ENCODE data around the gene GRK5.
A peak's percentile ranks its signal among the peaks of the same experiment; 100 is the strongest.

GRK5 gene

GRCh38 chr10:119201233-119201632, 6.1 kb upstream of the GRK5 start:
- no peak overlapping the region for H3K27ac ChIP-seq
- TF ChIP-seq, protein P1, sequence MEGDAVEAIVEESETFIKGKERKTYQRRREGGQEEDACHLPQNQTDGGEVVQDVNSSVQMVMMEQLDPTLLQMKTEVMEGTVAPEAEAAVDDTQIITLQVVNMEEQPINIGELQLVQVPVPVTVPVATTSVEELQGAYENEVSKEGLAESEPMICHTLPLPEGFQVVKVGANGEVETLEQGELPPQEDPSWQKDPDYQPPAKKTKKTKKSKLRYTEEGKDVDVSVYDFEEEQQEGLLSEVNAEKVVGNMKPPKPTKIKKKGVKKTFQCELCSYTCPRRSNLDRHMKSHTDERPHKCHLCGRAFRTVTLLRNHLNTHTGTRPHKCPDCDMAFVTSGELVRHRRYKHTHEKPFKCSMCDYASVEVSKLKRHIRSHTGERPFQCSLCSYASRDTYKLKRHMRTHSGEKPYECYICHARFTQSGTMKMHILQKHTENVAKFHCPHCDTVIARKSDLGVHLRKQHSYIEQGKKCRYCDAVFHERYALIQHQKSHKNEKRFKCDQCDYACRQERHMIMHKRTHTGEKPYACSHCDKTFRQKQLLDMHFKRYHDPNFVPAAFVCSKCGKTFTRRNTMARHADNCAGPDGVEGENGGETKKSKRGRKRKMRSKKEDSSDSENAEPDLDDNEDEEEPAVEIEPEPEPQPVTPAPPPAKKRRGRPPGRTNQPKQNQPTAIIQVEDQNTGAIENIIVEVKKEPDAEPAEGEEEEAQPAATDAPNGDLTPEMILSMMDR (conservative IDR thresholded peaks at IDR 0.05), result no peak

GRCh38 chr10:119203006-119203405, 4.4 kb upstream of the GRK5 start:
- TF ChIP-seq, protein P1 (conservative IDR thresholded peaks at IDR 0.05), result no peak
- H3K27ac ChIP-seq, result no peak overlapping the region

- peak overlapping the region; percentile 91 for H3K27ac ChIP-seq
- TF ChIP-seq, protein P1 (conservative IDR thresholded peaks at IDR 0.05), result no peak
These were observed 1.3 kb upstream of the GRK5 start for GRCh38 chr10:119205894-119206602.

DNA sequence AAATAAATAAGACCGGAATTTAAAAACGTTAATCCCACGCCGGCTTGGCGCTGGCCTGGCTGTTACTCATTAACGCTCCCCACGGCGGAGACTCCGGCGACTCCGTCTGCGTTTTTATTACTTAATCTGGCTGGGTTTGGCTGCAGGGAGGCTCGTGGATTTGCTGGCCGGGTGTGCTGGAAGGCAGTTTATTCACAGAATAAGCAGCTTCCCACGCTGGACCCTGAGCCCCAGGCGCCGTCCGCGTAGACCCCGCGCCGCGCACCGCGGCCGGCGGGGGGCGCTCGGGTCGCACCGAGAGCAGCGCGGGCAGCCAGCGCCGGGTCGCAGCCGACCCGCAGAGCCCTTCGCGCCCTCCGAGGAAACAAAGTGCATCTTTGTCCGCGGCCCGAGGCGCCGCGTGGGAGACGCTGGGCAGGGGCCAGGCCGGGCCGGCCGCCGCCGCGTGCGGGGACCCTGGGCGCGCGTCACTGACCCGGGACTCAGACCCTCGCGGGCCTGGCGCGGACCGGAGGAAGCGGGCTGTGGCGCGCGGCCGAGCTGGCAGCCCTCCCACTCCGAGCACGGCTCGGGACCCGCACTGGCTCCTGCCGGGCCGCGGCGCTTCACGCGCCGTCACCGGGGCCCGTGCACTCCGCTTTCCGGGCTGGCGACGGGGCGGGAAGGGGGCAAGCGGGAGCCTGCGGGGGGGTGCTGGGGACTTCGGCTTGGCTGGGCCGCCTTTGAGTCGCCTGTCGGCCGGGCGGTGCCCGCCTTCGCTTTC, 587 bp upstream of the GRK5 start:
- peak overlapping the region; percentile 91 for H3K27ac ChIP-seq
- TF ChIP-seq, protein P1 (conservative IDR thresholded peaks at IDR 0.05), result peak; percentile 81

- H3K27ac ChIP-seq, result peak overlapping the region; percentile 91
- TF ChIP-seq, protein P1 (conservative IDR thresholded peaks at IDR 0.05), result no peak
These were observed 562 bp downstream of the GRK5 start for GRCh38 chr10:119207713-119208552.

DNA sequence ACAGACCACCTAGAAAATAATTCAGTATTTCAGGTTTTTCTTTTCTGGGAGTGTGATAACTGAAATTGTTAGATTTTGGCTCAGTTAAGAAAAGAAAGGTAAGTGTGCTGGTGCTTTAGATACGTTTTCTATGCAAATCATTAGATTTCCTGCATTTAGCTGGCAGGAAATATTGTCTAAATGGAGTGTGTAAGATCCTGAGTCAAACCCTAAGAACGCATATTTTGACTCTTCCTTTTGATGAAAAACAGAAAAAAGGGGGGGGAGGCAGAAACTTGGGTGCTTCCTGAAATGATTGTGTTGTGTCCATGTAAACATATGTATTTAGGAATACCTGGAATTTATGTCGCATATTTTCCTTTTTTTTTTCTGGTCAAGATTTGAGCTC, 1.2 kb downstream of the GRK5 start:
- peak overlapping the region; percentile 91; the same call in 1 of the 2 replicates for H3K27ac ChIP-seq
- TF ChIP-seq, protein P1 (conservative IDR thresholded peaks at IDR 0.05), result no peak
